ENCODE data around the gene BICD1. TPM values are rescaled to one million over a fixed set of nuclear protein-coding genes. Genes with fewer than 3 reads are reported as not detected.
A peak's percentile ranks its signal among the peaks of the same experiment; 100 is the strongest.

BICD1 gene
- polyA plus RNA-seq, 1 of the 3 experiments (the other 2 are of a cell fraction), result 12.1 TPM

GRCh38 chr12:32201096-32201495, 94.4 kb downstream of the BICD1 start:
- Histone ChIP-seq H2AFZ (ENCODE audit: low read depth) (no peak overlapping the region), H3K27ac (ENCODE audit: low read depth in 2 of 2, low read length in 1 of 2) (no peak overlapping the region), H3K79me2 (ENCODE audit: insufficient read depth) (peaks cover 14% of the 10 kb centered on the region; the same call in 1 of the 2 replicates), H4K20me1 (ENCODE audit: insufficient read depth) (no peaks in the 10 kb centered on the region), H3K27me3 (ENCODE audit: insufficient read depth) (no peaks in the 10 kb centered on the region), H3K9me3 (no peaks in the 10 kb centered on the region), H3K4me1 (ENCODE audit: control insufficient read depth in 1 of 2, insufficient read depth in 2 of 2, low read depth in 1 of 2, low read length in 1 of 2) (peaks cover 2 to 9% of the 10 kb centered on the region in 2 experiments), H3K9ac (no peak overlapping the region), H3K4me2 (no peak overlapping the region), H3F3A (replicated peaks; ENCODE audit: insufficient read depth) (peaks cover 15% of the 10 kb centered on the region), H3K36me3 (replicated peaks in 1 of 2; ENCODE audit: control insufficient read depth in 1 of 2, insufficient read depth in 2 of 2, low read length in 1 of 2) (no peaks in the 10 kb centered on the region), H3K9me2 (no peaks in the 10 kb centered on the region), H3K4me3 (ENCODE audit: low read depth in 2 of 2, low read length in 1 of 2) (no peak overlapping the region)
- CTCF ChIA-PET, result interaction anchor here (1.2 kb wide), 1 partner anchor 9 kb away, joined by 3 read pairs; no protein-coding TSS in a partner anchor
- POLR2A ChIA-PET, result no interaction called here
- no peak for TF ChIP-seq EP300 (IDR thresholded peaks at IDR 0.05; ENCODE audit: borderline replicate concordance in 1 of 2, low read depth in 1 of 2, low read length in 1 of 2)
- no peak for TF ChIP-seq ELF1 (IDR thresholded peaks at IDR 0.05)
- TF ChIP-seq GATA2 (CRISPR knock-in tag; IDR thresholded peaks at IDR 0.05), result no peak
- TF ChIP-seq, protein P1, sequence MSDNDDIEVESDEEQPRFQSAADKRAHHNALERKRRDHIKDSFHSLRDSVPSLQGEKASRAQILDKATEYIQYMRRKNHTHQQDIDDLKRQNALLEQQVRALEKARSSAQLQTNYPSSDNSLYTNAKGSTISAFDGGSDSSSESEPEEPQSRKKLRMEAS (IDR thresholded peaks at IDR 0.05; ENCODE audit: low read depth), result no peak
- TF ChIP-seq TEAD4 (IDR thresholded peaks at IDR 0.05; ENCODE audit: borderline replicate concordance, insufficient read depth), result no peak
- TF ChIP-seq, protein P2, sequence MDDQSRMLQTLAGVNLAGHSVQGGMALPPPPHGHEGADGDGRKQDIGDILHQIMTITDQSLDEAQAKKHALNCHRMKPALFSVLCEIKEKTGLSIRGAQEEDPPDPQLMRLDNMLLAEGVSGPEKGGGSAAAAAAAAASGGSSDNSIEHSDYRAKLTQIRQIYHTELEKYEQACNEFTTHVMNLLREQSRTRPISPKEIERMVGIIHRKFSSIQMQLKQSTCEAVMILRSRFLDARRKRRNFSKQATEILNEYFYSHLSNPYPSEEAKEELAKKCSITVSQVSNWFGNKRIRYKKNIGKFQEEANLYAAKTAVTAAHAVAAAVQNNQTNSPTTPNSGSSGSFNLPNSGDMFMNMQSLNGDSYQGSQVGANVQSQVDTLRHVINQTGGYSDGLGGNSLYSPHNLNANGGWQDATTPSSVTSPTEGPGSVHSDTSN (IDR thresholded peaks at IDR 0.05), result no peak
- no peak for TF ChIP-seq FOXJ3 (CRISPR knock-in tag; IDR thresholded peaks at IDR 0.05)
- no peak for TF ChIP-seq TCF12 (IDR thresholded peaks at IDR 0.05)
- TF ChIP-seq POLR2AphosphoS5 (IDR thresholded peaks at IDR 0.05; ENCODE audit: low read depth, low read length), result no peak
- no peak for TF ChIP-seq SIN3A (IDR thresholded peaks at IDR 0.05; ENCODE audit: borderline replicate concordance, low read depth, low read length)
- no peak for TF ChIP-seq RCOR1 (IDR thresholded peaks at IDR 0.05; ENCODE audit: low read length)
- no peak for TF ChIP-seq RFX5 (IDR thresholded peaks at IDR 0.05; ENCODE audit: low read length)
- TF ChIP-seq NRF1 (IDR thresholded peaks at IDR 0.05; ENCODE audit: low read depth, low read length), result no peak
- TF ChIP-seq CTCF (IDR thresholded peaks at IDR 0.05), result no peak
- TF ChIP-seq SMC3 (IDR thresholded peaks at IDR 0.05; ENCODE audit: low read depth, low read length), result no peak
- DNase-seq, result no peak
- WGBS (ENCODE audit: low lambda C conversion rate), result 94% methylated on average over 2 of the region's 2 CpGs

- ChIA-PET POLR2A (no interaction called here), CTCF (no interaction called here)
- no peaks in the 10 kb centered on the region for H4K20me1 ChIP-seq (ENCODE audit: insufficient read depth)
Measured at GRCh38 chr12:32201976-32202375, 95.3 kb downstream of the BICD1 start.

More at GRCh38 chr12:32201976-32202375, 95.3 kb downstream of the BICD1 start:
- H3K4me2 ChIP-seq, result no peak overlapping the region
- H3K9ac ChIP-seq, result no peak overlapping the region
- no peaks in the 10 kb centered on the region for H3K36me3 ChIP-seq (replicated peaks in 1 of 2; ENCODE audit: control insufficient read depth in 1 of 2, insufficient read depth in 2 of 2, low read length in 1 of 2)
- H3K4me1 ChIP-seq (ENCODE audit: control insufficient read depth in 1 of 2, insufficient read depth in 2 of 2, low read depth in 1 of 2, low read length in 1 of 2), result peaks cover 2 to 8% of the 10 kb centered on the region in 2 experiments
- no peak overlapping the region; a peak in 1 of 4 replicates for H3K4me3 ChIP-seq (ENCODE audit: low read depth in 2 of 2, low read length in 1 of 2)
- H3F3A ChIP-seq (replicated peaks; ENCODE audit: insufficient read depth), result peaks cover 7% of the 10 kb centered on the region
- H3K79me2 ChIP-seq (ENCODE audit: insufficient read depth), result peaks cover 15% of the 10 kb centered on the region; the same call in 1 of the 2 replicates
- H3K9me2 ChIP-seq, result no peaks in the 10 kb centered on the region
- no peaks in the 10 kb centered on the region for H3K9me3 ChIP-seq
- WGBS (ENCODE audit: low lambda C conversion rate), result 100% methylated on average over 1 of the region's 1 CpG
- peak overlapping the region in 1 of 2 experiments; percentile 11; a peak in 1 of 4 replicates for H3K27ac ChIP-seq (ENCODE audit: low read depth in 2 of 2, low read length in 1 of 2)
- no peak overlapping the region for H2AFZ ChIP-seq (ENCODE audit: low read depth)
- H3K27me3 ChIP-seq (ENCODE audit: insufficient read depth), result no peaks in the 10 kb centered on the region
- no peak for DNase-seq
- TF ChIP-seq, protein P1 (IDR thresholded peaks at IDR 0.05; ENCODE audit: low read depth), result no peak
- TF ChIP-seq RXRA (IDR thresholded peaks at IDR 0.05; ENCODE audit: borderline replicate concordance, low read depth) (no peak), ELF1 (IDR thresholded peaks at IDR 0.05) (no peak), TAF1 (IDR thresholded peaks at IDR 0.05; ENCODE audit: borderline replicate concordance, low read depth, low read length) (no peak), TEAD4 (IDR thresholded peaks at IDR 0.05; ENCODE audit: borderline replicate concordance, insufficient read depth) (no peak), FOXM1 (IDR thresholded peaks at IDR 0.05; ENCODE audit: low read depth) (no peak), CTCF (IDR thresholded peaks at IDR 0.05) (no peak)
